GM12801 (cell line): ENCODE data around the gene PNKD.

Experiments used
- TF ChIP-seq, protein P1 (sequence below): IDR thresholded peaks from one replicate; pipeline ENCODE4 v1.5.1; 2011; ENCODE audit warnings: control low read depth; ENCODE audit not compliant: insufficient read length; ENCODE audit errors: extremely low read depth

The PNKD gene

DNA sequence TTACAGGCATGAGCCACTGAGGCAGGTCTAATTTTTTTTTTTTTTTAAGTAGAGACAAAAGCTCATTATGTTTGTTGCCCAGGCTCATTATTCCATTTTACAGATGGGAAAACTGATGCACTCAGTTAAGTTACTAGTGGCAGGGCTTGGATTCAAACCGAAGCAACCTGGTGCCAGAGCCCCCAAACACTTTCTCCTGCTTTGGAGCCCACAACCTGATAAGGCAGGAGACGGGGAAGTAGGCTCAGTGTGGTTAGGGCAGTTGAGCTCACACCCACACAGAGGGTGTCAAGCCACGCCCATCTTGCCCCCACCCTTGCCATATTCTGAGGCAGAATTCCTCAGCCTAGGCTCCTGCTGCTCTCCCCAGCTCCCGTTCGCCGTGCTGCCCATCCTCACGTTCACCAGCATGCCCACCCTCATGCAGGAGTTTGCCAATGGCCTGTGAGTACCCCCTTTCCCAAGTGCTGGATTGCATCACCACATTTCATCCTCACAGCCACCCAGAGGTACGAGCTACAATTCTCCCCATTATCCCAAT lies 123.5 kb downstream of the PNKD start:
- TF ChIP-seq, protein P1, sequence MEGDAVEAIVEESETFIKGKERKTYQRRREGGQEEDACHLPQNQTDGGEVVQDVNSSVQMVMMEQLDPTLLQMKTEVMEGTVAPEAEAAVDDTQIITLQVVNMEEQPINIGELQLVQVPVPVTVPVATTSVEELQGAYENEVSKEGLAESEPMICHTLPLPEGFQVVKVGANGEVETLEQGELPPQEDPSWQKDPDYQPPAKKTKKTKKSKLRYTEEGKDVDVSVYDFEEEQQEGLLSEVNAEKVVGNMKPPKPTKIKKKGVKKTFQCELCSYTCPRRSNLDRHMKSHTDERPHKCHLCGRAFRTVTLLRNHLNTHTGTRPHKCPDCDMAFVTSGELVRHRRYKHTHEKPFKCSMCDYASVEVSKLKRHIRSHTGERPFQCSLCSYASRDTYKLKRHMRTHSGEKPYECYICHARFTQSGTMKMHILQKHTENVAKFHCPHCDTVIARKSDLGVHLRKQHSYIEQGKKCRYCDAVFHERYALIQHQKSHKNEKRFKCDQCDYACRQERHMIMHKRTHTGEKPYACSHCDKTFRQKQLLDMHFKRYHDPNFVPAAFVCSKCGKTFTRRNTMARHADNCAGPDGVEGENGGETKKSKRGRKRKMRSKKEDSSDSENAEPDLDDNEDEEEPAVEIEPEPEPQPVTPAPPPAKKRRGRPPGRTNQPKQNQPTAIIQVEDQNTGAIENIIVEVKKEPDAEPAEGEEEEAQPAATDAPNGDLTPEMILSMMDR, result no peak

DNA sequence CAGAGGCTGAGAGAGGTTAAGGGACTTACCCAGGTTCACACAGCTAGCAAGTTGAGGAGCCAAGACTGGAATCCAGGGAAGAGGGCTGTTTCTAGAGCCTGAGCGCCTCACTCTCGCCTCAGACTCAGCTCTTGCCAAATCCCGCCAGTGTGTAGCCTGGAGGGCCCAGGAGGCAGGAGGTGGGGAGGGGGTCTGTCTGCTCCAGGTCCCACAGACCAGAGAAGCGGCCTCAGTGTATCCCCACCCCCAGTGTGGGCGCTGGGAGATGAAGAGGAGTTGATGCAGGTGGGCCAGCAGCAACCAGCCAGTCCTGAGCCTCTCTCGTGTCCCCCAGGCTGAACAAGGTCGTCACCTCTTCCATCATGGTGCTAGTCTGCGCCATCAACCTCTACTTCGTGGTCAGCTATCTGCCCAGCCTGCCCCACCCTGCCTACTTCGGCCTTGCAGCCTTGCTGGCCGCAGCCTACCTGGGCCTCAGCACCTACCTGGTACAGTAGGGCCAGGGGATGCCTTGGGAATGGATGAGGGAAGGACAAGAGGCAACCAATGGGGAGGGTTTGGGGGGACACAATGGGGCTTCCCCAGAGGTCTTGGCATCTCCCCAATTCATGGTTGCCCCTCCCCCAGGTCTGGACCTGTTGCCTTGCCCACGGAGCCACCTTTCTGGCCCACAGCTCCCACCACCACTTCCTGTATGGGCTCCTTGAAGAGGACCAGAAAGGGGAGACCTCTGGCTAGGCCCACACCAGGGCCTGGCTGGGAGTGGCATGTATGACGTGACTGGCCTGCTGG lies 124.2 kb downstream of the PNKD start:
- TF ChIP-seq, protein P1, result no peak

DNA sequence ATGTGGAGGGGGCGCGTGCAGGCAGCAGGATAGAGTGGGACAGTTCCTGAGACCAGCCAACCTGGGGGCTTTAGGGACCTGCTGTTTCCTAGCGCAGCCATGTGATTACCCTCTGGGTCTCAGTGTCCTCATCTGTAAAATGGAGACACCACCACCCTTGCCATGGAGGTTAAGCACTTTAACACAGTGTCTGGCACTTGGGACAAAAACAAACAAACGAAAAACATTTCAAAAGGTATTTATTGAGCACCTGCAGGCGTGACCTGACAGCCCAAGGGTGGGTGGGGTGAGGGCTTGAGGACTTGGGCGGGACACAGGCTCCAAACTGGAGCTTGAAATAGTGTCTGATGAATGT lies 124.7 kb downstream of the PNKD start:
- TF ChIP-seq, protein P1, result no peak

DNA sequence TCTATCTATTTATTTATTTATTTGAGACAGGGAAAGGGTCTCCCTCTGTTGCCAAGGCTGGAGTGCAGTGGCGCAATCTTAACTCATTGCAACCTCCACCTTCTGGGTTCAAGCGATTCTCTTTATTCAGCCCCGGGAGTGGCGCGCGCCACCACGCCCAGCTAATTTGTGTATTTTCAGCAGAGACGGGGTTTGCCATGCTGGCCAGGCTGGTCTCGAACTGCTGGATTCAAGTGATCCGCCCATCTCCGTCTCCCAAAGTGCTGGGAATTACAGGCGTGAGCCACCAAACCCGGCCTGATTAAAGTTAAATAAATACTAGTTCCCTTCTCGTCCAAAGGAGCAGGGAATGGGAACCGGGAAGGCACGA lies 125.1 kb downstream of the PNKD start:
- TF ChIP-seq, protein P1, result no peak

DNA sequence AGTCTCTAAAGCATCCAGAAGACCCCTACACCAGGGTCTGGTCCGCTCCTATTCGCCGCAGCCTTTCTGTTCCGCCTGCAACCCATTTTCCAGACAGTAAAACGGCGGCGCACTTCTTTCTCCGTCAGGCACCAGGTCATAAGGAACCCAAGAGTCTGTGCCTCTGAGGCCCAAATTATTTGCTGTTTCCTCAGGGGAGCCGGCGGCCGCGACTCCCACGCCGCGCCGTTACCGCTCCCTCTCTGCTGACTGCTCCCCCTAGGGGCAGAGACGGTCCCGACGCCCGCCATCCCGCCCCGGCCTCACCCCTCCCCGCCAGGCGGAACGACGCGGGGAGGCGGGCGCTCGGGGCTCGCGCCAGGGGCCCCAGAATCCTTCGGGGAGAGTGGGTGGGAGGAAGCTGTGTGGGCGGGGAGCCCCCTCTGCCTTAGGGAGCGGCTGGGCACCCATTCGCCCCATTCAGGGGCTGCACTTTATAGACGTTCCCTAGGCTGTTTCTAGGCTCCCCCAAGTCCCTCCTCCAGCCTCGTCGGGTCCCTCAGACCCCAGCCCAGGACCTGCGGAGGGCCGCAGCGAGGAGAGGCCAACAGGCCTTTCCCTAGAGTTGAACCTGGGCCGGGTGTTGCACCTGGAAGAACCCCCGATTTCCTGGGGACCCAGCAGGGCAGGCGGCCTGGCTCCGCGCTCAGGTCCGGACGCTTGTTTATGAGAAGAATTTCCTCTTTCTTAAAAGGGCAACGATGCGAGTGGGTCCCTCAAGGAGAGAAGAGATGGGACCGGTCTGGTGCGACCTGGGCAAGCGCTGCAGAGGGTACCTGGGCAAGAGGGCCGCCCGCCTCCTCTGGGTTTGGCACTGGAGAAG lies 125.7 kb downstream of the PNKD start:
- TF ChIP-seq, protein P1, result no peak
